ENCODE measurements around the gene SSMEM1.

DNA sequence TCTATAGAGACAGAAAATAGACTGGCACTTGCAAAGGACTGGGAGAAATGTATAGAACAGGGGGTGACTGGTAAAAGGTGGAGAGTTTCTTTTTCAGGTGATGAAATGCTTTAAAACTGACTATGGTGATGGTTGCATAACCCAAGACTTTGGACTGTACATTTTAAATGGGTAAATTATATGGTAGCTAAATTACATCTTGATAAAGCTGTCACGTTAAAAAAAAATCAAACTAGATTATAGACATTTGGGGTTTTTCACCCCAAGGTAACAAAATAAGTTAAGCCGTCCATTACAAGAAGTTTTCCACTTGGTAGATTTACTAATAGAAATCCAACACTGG is 26.4 kb upstream of the SSMEM1 start:
- TF ChIP-seq, protein P1, sequence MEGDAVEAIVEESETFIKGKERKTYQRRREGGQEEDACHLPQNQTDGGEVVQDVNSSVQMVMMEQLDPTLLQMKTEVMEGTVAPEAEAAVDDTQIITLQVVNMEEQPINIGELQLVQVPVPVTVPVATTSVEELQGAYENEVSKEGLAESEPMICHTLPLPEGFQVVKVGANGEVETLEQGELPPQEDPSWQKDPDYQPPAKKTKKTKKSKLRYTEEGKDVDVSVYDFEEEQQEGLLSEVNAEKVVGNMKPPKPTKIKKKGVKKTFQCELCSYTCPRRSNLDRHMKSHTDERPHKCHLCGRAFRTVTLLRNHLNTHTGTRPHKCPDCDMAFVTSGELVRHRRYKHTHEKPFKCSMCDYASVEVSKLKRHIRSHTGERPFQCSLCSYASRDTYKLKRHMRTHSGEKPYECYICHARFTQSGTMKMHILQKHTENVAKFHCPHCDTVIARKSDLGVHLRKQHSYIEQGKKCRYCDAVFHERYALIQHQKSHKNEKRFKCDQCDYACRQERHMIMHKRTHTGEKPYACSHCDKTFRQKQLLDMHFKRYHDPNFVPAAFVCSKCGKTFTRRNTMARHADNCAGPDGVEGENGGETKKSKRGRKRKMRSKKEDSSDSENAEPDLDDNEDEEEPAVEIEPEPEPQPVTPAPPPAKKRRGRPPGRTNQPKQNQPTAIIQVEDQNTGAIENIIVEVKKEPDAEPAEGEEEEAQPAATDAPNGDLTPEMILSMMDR (IDR thresholded peaks at IDR 0.05; ENCODE audit: insufficient read depth, low read length, poor library complexity, severe bottlenecking): no peak
- TF ChIP-seq EZH2phosphoT487 (conservative IDR thresholded peaks at IDR 0.05; ENCODE audit: low read length): no peak

Data from SU-DHL-6 (cell line).